T-helper 9 cell (primary cell): Measurements from ENCODE around the gene MERTK.
"Not testable (repeated sequence)": the region's sequence is repeated elsewhere in the genome, so short reads cannot be mapped to it uniquely, and the experiment has no call there.

Source experiments
- DNase-seq: peaks from one replicate; pipeline ENCODE4 v3.0.0-alpha.2; 2020

The MERTK gene

DNA sequence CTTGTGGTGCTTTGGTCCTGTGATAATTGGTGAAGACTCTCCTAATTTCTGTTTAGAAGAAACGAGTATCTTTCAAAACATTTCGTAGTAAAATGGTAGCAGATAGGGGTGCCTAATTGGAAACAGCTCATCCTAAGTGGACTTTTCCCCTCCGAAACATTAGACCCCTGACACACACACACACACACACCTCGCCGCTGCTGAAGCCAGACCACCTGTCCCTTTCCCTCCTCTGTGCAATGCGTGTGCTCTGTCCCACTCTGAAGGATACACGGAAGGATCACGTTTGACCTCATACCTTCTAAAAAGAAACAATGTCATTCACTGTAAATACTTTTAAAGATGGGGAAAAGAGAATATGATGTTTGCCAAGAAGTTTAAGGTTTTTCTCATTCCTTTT, 120.4 kb downstream of the MERTK start:
- no peak for DNase-seq

DNA sequence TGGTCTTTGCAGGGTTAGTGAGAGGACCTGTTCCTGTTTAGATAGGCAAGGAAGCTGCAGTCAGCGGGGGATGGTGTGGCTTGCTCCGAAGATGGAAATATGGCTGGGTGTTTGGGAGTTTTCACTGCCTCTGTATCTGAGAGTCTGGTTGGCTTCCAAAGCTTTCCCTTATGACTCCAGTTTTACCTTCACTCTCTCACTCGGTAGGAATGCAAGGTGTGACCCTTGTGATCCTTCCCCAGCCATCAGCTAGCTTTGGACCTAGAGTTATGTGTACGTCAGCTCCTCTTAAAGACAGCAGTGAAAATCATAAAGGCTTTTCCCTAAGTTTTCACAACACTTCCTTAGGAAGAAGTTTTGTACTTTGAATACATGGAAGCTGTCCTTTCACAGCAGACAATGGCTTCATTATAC, 121.2 kb downstream of the MERTK start:
- DNase-seq = no peak

DNA sequence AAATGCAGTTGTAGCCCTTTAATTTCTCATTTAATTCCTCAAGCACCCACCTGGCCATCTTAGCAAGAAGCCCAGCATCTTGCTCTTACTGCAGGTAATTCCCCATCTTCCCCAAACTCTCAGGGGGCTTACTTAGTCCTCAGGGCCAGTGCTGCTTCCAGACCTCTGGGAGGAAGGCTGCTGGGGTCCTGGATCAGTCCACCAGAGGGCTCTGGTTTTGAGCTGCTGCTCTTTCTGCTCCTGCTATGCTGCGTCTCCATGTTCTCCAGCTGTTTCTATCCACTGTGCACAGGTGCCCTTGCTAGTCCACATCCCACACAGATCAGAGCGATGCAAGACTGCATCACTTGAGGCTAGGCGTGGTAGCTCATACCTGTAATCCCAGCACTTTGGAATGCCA, 122.2 kb downstream of the MERTK start:
- no peak for DNase-seq

DNA sequence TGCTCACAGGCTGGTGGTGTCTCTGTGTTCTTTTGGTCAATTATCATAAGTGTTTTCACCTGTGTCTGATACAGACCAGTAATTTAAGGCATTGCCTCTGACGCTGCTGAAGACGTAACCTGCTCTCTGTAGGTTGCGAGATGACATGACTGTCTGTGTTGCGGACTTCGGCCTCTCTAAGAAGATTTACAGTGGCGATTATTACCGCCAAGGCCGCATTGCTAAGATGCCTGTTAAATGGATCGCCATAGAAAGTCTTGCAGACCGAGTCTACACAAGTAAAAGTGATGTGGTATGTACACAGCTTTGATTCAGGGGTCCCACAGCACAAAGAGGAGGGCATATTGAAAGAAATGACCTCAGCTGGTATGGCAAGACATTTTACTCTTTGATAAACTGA, 122.9 kb downstream of the MERTK start:
- no peak for DNase-seq

DNA sequence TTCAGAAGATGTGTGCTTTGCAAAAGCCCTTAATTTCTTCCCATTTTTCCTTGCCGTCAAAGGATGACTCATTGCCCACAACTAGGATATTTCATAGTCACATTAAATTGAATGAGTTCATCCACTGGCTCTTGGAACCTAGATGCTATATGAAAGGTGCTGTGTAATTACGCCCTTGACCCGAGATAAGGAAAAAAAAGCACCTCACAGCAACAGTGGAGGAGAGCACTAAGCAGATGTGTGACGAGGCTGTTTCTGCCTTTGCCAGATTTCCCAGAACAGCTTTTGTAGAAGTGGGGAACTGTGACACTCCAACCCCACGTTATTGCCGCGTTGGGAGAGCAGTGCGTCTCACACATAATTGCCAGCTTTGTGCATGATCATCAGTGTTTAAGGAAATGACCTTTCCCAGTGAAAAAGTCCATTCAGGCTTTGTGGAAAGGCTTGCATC, 123.4 kb downstream of the MERTK start:
- DNase-seq = no peak

DNA sequence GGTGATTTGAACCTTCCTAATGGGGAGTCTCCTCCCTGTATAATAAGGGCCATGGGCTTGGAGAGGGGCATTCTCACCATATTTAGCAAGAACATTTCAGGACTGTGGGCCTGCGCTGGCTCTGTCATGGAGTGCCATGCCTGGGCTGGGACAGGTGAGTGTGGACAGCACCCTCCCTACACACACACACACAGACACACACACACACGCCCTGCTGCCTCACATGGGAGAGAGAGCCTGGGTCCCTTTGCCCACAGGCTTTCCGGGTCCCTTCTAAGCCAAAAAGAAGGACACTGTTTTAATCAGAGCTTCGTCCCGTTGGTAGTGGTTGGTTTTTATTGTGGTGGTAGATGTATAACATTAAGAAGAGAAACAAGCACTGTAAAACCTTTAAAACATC, 125.3 kb downstream of the MERTK start:
- DNase-seq = no peak

DNA sequence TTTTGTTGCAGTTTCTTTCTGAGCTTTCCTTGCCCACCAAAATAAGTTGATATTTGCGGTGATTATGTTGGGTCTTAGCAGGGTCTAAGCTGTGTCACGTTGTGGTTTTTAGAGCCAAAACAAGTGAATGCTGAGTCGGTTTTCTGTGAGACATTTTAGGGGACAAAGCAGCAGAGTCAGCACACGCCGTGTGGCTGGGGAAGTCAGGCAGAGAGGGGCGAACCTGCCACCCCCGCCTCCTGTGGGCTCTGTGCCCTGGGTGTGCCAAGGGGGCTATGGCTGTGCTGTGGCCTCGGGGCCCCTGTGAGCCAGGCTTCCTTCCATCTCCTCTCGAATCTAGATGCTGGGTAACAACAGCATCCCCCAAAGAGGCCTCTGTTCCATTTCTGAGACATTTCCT, 125.8 kb downstream of the MERTK start:
- no peak for DNase-seq

DNA sequence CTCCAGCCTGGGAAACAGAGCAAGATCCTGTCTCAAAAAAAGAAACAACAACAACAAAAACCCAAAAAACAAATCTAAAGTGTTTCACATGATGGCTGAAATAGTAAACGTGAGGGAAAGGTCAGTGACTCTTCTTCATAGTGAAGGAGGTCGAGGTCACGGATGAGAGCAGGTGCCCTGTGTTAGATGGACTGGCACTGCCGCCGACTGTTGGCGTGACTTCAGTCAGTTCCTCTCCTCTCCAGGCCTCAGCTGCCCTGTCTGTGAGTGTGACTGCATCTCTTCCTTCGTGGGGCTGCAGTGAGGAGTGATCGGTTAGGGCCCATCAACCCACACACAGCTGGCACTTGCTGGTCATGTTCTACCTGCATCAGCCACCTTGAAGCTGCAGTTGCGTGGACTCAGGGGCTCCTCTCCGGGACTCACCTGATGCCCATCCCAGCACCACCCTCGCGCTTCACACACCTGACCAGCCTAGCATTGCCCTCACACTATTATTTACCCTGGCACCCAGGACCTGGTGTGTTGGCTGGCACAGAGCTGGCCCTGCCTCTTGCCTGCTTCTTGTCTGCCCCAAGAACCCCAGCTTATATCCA, 126.6 kb downstream of the MERTK start:
- no peak for DNase-seq

DNA sequence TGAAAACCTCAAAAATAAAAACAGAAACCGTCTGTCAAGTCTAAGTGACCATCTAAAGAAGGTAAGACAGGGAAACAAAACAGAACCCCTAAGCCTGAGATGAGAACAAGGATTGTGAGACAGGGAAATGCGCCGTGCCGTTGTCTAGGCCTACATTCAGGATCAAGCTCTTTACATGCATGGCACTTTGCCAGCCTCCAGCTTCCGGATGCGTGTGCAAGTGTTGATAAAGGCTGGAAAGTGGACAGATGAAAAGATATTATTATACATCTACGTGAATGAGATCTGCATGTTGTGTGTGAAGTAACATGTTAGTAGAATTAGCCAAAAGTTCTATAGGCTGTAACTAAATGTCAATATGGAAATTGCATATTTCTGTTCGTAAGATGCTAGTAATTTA, 128.1 kb downstream of the MERTK start:
- DNase-seq = no peak

DNA sequence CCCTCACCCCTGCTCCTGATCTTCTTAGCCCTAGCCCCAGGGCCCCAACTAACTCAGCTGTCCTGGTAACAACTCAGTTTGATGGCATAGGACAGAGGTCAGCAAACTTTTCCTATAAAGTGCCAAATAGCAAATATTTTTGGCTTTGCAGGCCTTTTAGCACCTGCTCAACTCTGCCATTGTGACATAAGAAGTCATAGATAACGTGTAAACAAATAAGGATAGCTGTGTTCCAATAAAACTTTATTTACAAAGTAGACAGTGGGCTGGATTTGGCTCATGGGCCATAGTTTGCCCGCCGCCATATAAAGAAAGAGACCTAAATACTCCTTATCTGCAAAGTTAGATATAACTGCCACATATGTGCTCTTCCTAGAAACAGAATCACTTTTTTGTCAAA, 129.4 kb downstream of the MERTK start:
- no peak for DNase-seq

DNA sequence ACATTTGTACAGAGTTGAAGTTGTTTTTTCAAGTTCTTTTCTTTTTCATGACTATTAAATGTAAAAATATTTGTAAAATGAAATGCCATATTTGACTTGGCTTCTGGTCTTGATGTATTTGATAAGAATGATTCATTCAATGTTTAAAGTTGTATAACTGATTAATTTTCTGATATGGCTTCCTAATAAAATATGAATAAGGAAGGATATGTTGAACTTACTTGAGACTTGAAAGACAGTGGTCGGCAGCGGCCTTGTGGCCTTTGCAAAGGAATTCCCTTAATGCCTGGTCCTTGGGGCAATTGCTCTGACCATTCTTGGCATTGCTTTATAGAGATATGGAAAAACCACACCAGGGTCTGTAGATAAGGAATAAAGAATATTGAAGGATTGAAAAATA, 130.8 kb downstream of the MERTK start:
- no peak for DNase-seq

DNA sequence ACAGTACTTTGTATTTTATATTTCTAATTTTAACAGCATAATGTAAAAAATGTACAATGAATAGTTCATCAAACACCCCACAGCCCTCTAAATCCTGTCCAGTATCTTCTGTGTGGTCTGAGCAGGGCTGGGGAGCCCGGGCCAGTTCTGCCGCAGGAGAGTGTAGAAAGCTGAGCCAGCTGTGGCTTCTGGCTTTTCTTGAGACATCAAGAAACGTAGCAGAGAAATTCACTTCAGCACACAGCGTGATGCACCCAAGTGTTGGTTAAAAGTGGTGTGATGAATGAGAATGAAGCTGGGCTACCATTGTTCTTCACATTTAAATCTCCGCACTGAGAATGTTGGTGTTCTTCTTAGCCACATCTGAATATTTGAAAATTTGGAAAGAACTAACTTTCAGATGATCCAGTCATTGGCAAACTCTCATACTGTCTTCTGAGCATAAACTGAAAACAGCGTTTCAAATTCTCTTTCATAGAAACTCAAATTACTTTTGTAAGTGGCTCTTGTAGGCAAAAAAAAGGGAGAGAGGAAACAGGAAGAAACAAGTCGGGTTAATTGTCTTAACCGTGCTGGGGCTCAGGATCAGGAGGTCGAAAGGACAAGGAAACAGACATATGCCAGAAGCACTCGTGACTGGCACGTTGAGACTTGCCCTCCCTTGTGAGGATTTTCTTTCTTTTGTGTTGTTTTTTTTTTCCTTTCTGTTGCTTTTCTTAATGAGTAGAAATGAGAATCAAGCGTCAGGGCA, 133.2 kb downstream of the MERTK start:
- DNase-seq = no peak

DNA sequence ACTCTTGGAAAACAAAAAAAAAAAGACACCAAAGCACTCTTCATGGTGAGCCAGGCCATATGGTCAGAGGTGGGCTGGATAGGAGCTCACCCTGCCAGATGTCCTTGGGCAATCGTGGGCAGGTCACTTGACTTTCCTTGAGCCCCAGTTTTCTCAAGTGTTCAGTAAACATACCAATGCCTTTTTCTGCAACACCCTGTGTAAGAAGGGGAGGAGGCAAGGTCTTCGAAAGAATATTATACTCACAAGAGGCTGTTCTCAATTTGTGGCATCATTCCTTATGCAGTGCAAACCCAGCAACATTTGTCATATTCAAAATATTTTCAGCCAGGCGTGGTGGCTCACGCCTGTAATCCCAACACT, 133.8 kb downstream of the MERTK start:
- no peak for DNase-seq

DNA sequence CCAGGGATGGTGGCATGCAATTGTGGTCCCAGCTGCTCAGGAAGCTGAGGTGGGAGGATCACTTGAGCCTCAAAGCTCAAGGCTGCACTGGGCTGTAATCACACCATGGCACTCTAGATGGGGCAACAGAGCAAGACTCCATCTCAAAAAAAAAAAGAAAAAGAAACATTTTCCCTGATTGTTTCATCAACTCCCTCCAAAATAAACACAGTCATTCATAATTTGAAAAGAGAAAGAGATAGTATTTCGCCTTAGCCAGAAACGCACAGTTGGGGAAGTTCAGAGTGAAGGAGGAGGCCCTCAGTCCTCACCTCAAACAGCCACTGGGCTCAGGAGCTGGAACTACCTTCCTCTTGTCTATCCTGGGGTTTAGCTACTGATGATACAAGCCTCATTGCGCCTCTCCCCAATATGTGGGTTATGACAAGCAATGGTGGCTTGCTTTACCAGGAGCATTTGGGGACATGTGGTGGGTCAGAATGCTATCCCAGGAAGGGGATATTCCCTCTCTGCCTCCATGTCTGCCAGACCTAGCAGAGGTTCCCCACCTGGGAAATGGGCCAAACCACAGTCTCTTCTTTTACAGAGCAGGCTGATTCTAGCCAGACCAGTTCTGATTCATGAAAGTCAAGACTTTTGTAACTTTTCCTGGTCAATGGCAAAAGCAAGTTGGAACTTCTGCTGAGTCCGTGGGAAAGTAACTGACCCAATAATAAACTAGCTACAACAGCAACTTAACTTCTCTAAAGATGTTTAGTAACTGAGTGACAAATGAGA, 134.5 kb downstream of the MERTK start:
- no peak for DNase-seq

DNA sequence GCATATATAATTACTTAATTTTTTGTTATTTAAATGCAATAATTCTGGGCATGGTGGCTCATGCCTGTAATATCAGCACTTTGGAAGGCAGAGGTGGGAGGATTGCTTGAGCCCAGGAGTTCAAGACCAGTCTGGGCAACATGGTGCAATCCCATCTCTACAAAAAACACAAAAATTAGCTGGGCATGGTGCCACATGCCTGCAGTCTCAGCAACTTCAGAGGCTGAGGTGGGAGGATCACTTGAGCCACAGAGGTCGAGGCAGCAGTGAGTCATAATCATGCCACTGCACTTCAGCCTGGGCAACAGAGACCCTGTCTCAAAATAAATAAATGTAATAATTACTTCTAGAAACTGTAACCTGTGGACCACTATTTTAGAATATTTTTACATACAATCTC, 135.2 kb downstream of the MERTK start:
- no peak for DNase-seq

DNA sequence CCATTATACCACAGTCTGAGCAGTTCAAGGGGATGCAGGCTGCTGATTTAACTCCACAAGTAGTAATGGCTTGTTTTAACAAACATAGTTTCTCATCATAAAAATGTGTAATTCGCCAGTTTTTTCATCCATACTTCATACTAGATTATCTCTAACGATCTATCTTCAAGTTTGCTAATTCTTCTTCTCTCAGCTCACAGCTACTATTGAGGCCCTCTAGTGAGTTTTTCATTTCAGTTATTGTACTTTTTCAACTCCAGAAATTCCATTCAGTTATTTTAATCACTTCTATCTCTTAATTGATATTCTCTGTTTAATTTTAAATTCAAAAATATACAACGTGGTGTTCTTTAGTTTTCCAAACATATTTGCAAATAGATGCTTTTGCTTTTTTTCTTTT, 136.5 kb downstream of the MERTK start:
- no peak for DNase-seq

DNA sequence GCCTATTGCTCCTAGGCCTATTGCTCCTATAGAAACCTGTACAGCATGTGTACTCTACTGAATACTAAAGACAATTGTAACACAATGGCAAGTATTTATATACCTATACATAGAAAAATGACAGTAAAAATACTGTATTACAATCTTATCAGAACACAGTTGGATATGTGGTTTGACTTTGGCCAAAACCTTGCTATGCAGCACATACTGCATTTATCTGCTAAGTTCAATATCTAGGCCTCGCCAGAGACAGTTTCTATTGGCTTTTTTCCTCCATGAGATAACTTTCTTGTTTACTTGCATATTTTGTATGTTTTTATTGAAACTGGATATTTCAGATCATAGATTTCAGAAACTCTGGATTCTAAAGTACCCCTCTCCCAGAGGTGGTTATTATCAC, 137.4 kb downstream of the MERTK start:
- no peak for DNase-seq

DNA sequence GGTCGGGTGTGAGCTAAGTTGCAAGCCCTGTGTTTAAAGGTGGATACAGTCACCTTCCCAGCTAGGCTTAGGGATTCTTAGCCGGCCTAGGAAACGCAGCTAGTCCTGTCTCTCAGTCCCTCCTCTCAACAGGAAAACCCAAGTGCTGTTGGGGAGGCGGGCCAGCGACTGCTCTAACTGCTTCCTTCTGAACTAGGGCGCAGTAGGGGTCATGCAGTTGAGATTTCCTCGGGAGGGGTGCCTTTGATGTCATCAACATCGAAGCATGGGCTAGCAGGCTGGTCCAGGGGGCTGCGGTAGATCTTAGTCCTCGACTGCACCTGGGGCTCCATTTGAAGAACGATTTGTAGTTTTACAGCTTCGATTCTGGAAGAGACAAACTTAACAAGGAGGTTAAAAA, 141.1 kb downstream of the MERTK start:
- DNase-seq = not testable (repeated sequence)

DNA sequence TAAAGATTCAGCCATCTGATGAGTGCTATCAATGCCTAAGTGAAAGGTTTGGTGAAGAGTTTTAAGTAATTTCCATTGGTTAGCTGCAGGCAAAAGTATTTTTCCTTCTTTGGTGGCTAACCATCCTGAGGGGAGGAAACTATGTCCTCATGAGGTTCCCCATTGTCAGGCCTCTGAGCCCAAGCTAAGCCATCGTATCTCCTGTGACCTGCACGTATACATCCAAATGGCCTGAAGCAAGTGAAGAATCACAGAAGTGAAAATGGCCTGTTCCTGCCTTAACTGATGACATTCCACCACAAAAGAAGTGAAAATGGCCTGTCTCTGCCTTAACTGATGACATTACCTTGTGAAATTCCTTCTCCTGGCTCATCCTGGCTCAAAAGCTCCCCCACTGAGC, 141.7 kb downstream of the MERTK start:
- not testable (repeated sequence) for DNase-seq

DNA sequence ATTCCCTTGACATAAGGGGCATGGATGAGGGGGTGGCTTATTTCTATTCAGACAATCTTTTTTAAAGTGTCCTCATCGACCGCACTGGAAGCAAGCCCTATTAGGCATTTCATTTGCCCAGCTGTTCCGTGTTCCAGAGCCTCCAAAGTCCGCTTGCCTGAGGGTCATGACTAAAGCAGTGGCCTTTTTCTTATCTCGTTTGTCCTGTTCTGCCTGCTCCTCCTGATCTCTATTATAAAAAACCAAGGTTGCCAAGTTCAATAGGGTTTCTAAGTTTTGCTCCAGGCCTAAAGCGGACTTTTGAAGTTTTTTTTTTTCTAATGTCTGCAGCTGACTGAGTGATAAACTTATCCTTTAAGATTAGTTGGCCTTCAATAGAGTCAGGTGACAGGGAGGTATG, 143.1 kb downstream of the MERTK start:
- not testable (repeated sequence) for DNase-seq

DNA sequence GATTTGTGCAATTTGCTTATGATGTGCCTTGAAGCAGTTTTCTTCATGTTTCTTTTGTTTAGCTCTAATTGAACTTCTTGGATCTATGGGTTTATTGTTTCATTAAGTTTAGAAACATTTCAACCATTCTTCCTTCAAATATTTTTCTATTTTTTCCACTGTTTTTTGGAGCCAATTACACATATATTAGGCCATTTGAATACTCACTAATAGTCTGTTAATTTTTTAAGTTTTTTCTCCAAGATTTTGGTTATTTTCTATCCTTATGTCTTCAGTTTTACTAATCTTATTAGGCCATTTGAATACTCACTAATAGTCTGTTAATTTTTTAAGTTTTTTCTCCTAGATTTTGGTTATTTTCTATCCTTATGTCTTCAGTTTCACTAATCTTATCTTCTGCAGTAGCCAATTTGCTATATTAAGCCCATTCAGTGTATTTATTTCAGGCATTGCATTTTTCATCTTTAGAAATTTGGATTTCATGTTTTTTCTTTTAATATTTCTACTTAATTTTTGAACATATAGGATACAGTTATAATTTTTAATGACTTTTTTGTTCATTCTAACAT, 147.1 kb downstream of the MERTK start:
- no peak for DNase-seq

DNA sequence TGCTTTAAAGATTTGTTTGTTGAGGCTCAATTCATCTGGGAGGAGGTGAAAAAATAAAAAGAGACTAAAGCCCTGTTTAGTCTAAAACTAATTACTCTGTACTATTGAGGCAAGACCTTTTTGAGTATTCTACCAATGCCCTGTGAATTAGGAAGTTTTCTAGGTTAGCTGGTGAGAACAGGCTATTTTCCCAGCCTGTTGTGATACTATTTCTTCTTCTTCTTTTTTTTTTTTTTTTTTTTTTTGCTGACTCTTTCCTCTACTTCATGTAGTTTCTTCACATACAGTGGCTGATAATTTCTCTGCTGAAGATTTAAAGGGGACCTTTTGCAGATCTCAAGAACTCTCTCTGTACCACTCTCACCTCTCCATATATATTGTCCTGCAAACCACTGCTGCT, 147.8 kb downstream of the MERTK start:
- no peak for DNase-seq

DNA sequence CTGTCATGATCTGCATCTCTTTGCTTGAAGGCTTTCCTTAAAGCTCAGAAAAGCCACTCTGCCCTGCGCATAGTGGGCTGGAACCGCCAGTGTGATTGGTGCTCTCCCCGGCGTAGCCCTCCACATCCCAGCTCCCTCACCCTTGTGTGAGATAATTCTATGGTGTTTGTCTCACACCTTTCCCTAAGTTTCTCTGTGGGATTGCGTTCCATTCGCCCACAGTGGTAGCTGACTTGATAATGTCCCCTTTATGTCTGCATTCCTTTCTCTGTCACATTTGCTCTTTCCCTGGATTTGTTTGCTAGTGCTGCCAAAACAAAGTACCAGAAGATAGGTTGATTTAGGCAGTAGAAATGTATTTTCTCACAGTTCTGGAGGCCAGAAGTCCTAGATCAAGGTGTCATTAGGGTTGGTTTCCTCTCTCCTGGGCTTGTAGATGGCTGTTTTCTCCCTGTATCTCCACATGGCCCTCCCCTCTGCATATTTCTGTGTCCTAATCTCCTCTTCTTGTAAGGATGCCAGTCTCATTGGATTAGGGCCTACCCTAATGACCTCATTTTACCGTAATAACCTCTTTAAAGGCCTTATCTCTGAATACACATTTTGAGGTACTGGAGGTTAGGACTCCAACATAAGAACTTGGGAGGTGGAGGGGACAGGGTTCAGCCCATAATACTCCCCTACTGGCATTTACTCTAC, 149.3 kb downstream of the MERTK start:
- DNase-seq = no peak
